ENCODE data around the gene GABRA6.
"Not testable (repeated sequence)": the region's sequence is repeated elsewhere in the genome, so short reads cannot be mapped to it uniquely, and the experiment has no call there.

The GABRA6 gene

DNA sequence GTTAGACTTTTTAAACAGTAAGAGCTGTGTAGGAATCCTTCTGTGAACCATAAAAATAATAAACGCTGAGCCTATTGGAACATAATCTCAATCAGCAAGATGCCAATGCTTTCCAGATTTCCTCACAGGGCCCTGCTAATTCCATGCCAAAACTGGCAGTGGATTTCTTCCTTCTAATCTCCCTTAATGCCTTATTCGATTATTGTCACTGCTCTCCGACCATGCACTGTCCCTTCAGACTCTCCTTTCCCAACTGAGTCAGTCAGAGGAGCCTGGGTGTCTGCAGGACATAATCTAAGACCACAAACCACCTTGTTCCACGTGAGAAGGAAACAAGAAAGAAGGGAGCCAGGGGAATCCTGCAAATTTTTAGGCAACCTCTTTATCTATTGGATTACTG, at the start of gene GABRA6:
Gene GABRA6, plus strand, starts transcription at position 261 of the 400 bp plus-strand sequence. CDS start 269 bp downstream, outside the sequence.
- no peak for DNase-seq

DNA sequence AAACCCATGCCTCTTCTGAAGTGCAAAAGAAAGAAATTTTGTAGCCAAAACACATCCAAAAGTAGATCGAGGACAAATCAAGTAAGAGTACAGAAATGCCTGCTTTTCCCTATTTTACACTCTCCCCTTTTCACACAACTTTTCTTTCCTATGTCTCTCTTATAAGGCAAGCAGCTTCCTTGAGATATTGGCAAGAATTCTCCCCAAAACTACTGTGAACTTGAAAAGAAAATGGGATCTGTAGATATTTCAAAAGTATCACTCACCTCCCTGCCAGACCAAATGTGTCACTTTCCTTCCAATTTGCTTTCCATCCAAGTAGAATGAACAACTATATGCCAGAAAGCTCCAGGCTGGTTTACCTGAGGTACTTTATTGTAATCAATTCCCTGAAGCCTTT, 47.9 kb upstream of the GABRA6 start:
- no peak for DNase-seq

DNA sequence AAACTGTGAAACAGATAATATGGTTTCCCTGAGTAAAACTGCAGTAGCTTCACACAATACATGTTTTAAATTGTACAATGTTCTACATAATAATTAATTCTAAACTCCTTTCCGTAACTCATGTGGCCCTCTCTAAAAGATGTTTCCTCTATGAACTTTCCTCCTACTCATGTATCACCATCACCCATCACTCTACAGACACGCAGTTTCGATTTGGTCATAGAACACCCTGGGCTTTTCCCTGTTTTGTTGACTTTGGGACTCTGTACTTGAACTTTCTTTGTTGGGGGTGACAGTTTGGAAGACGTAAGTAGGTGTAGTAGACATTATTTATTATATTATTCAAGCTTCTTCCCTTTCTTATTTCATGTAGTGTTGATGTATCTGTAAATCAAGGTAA, 44.1 kb upstream of the GABRA6 start:
- no peak for DNase-seq

DNA sequence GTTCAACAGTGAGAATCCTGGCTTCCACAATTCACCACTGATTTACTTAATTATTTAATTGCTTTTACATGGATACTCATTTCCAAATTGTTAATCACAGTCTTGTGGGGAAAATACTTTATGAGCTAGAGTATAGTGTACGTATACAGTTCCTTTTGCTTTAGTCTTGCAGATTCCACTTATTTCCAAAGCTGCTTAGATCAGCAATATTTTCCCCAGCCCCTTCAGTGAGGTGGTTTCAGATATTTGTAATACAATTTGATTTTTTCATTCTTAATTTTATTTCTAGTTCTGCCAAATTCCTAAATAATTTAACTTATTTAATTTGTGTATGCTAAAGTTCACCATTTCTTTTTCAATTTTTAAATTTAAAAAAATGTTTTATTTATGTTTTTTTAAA, 40.3 kb upstream of the GABRA6 start:
- no peak for DNase-seq

DNA sequence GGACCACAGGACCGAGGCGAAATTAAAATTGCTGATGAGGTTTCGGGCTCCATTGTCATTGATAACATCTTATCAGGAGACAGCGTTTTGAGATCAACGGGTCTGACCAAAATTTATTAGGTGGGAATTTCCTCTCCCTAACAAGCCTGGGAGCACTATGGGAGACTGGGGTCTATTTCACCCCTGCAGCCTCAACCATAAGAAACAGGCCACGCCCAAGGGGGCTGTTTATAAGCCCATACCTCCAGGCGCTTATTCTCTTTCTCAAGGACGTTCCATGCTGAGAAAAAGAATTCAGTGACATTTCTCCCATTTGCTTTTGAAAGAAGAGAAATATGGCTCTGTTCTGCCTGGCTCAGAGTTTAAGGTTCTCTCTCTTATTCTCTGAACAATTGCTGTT, 33.6 kb upstream of the GABRA6 start:
- not testable (repeated sequence) for DNase-seq

DNA sequence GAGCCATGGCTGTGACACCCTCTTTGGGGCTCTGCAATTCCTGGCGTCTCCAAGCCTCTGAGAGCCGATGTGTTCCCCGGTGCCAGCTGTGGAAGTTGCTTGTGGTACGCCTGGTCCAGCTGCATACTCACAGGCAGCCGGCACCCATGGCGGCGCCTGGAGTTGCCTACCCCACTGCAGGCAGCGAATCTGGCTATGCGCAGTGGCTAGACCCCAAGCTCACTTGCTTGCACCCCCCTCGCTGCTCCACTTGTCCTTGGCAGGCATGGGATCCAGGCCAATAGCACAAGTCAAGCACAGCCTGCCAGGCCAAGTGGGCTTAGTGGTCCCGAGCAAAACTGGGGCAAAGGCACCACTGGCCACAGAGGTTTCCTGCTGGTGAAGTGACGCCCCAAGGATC, 24.7 kb upstream of the GABRA6 start:
- DNase-seq, result no peak

DNA sequence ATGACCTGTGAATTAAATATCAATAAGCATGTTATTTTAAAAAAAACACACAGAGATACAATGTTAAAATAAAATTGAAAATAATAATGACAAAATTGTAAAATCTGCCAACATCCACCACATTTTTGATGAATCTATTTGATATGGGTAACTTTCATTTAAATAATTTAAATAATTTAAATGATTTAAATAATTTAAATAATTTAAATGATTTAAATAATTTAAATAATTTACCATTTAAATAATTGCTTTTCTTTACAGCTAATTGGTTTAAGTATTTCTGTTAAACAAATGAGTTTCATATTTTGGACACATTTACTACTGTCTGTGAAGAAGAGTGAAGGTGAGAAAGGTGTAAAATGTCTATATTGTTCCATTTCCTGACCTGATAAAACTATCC, 22.1 kb upstream of the GABRA6 start:
- DNase-seq, result no peak

DNA sequence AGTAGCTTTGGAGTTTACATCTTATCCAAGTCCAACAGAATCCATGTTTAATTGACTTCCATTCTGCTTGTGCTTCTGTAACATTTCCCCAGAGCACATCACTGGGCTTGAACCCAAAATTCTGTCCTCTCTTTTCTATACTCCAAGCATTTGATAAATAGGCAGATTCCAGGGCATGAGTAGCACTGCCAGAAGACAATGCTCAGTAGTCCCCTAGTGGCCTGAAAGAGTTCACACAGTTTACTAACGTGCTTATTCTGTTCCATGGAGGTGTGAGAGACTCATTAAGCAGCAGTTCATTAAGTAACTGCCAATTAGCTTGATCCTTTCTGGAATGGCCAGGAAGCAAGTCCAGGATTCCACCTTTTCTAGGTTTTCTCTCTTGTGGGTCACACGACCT, 9.4 kb upstream of the GABRA6 start:
- no peak for DNase-seq

DNA sequence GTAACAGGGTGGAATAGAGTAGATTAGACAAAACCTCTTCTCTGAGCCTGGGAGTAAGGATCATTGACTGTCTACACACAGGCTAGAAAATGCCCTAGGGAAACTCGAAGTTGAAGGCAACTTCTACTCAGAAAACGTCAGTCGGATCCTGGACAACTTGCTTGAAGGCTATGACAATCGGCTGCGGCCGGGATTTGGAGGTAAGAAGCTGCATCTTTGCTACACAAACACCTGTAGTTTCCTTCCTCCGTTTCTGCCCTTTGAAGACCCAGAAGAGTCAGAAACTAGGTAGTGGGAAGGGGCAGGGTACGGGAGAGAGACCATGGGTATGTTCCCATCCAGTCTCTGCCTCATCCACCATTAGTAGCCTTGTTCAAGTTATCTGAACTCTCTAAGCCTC, 628 bp downstream of the GABRA6 start:
- DNase-seq, result no peak

DNA sequence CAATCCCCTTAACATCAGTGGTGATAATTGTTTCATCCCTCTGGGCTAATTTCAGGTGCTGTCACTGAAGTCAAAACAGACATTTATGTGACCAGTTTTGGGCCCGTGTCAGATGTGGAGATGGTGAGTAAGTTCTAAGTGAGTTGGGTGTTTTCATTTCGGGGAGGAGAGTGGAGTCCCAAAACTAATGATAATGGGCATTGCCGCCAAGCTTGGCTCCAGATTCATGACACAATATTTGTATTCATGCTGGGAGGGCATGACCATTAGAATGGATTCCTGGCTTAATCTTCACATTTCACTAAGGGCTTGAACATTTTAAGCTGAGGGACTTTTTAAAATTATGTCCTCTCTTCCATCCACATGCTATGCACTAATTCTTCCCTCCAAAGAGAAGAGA, 1.4 kb downstream of the GABRA6 start:
- DNase-seq, result no peak

DNA sequence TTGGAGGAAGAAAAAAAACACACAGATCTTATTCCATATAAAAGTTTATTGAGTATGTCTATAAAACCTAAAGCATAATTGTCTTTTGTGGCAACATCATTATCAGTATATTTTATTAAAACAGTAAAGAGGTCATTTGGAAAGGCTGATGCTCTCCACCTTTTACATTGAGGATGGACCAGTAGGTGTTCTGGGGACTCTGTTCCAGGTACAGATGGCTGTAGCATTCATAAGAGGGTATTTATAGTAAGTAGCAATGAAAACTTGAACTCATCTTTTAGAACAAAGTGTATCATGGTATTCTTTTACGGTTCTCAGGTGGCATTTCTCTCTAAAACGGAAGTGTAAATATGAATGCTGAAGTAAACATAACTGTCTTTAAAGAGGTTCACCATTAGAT, 1.8 kb downstream of the GABRA6 start:
- no peak for DNase-seq

DNA sequence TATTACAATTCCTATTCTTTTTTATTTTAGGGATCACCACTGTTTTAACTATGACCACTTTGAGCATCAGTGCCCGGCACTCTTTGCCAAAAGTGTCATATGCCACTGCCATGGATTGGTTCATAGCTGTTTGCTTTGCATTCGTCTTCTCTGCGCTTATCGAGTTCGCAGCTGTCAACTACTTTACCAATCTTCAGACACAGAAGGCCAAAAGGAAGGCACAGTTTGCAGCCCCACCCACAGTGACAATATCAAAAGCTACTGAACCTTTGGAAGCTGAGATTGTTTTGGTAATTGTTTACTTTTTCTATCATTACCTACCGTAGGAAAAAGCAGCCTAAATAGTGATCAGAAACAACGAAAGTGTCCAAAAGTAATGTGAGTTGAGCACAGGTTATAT, 6.4 kb downstream of the GABRA6 start:
- DNase-seq, result no peak

DNA sequence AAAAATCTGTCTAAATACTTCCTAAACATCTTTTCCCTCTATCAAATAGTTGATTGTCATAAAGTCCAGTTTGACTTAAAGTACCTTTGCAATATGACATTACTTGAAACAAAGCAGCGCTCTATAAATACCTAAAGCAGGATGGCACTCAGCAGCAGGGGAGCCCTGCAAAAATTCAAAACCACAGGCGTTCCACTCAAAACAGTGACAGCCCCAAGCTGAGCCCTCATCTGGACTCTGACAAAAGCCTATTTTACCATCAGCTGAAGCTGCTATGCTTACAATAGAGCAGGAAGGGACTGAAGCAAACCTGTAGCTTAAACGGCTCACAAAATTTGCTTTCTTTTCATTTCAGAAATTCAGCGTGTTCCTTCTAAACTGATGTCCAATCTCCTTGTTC, 11.5 kb downstream of the GABRA6 start:
- DNase-seq, result no peak

DNA sequence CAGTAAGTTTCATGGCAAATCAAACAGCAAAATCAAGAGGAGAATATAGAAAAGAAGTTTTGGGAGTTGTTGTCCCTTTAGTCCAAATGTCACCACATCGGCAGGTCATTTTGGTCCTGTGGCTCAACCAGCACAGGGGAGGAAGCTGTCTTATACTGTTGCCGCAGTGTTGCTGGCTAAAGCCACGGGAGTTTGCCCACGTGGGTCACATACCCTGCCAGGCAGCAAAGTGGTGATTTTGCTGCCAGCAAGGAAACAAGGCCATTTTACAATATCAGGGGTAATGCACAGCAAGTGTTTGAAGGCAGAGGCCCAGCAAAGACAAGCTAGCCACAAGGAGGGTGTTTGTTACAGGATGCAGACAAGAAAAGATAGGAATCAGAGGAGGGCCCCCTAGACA, 14.5 kb downstream of the GABRA6 start:
- no peak for DNase-seq

DNA sequence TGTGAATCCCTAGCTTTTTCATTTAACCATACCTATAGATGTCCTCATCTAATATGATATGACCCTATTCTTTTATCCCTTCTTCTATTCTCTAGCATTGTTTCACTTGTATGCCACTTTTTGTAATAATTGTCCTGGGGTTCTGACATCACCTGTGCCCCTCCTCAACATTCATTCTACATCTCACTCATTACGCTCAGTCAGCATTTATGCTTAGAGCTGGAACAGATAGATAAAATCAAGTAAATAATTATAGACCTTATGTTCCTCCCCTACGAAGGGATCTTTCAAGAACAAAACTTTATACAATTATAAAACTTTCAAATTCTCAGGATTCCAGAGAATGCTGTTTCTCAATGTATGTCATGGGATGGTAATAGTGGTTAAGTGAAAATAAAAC, 18.0 kb downstream of the GABRA6 start:
- DNase-seq, result no peak

DNA sequence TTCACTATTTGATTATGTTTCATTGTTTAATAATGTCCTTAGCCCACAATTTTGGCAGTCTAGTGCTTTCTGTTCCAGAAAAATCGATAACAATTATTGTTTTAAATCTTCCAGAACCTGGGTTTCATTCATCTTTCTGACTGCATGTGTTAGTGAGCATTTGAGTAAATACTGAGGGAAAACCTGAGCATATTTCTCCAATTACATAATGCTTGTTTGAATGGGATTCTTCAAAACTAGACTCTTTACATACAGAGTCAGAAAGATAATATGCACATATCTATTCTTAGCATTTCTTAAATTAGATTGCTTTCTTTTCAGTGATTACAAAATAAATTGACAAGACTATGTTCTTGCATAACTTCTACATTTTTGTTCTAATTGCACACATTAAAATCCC, 21.9 kb downstream of the GABRA6 start:
- DNase-seq, result no peak

DNA sequence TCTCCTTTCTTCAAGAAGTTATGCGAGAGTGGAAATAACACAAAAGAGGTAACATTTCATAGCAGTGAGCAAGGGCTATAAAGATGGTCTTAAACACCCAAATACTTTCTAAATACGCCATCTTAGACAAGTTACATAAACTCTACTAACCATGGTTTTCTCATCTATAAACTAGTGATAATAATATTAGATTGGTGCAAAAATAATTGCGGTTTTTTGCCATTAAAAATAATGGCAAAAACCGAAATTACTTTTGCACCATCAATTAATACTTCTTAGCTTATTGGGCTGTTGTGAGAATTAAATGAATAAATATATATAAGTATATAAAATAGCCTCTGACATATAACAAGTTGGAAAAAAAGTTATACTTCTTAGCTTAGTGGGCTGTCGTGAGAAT, 23.7 kb downstream of the GABRA6 start:
- DNase-seq, result no peak

DNA sequence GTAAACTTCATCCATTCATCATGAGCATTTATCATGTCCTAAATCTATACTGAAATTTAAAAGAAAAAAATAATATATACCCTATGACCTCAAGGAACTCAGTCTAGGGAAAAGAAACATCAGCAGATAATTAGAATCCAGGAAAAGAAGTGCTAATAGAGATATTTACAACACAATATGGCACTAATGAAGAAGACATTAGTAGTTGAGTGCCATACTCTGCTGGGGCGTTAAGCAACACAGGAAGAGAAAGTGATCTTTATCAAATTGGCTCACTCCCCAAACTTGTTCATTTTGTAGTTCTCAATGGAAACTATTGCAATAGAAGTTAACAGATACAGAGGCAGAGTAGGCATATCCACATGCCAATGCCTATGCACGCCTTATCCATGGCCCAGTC, 27.5 kb downstream of the GABRA6 start:
- no peak for DNase-seq

DNA sequence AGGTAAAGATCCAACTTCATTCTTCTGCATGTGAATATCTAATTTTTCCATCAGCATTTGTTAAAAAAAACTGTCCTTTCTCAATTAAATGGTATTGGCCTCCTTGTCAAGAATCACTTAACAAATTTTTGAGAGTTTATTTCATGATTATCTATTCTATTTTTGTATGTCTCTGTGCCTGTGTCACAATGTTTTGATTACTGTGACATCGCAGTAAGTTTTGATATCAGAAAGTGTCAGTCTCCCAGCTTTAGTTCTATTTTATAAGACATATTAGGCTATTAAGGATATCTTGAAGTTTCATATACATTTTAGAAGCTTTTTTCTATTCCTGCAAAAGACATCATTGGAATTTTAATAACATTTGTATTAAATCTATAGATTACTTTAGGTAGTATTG, 33.6 kb downstream of the GABRA6 start:
- no peak for DNase-seq

DNA sequence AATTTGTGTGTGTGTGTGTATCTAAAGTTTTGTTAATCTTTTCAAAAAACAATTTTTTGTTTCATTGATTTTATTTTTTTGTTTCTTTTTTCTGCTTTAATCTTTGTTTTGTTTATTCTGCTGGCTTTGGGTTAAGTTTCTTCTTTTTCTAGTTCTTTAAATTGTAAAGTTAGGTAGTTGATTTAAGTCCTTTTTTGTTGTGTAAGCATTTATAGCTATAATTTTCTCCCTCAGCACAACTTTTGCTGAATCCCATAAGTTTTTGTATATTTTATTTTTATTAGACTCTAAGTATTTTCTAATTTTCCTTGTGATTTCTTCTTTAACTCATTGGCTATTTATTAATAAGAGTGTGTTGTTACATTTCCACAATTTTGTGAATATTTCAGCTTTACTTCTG, 34.9 kb downstream of the GABRA6 start:
- DNase-seq, result no peak

DNA sequence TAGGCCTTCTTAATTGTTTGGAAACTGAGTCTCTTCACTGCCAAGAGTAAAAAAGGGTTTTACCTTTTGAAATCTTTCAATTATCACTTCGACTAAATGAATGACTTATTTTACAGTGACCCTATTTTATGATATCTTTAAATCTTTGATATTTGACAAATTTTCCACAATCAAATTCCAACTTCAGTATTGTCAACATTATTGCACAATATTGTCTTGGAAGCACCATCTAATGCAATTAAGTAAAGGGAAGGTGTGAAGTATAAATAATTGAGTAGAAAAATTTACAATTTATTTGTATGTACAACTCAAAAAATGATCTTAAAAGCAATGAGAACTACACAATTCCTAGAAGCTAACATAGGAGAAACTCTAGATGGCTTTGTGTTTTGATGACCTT, 49.2 kb downstream of the GABRA6 start:
- DNase-seq, result no peak

DNA sequence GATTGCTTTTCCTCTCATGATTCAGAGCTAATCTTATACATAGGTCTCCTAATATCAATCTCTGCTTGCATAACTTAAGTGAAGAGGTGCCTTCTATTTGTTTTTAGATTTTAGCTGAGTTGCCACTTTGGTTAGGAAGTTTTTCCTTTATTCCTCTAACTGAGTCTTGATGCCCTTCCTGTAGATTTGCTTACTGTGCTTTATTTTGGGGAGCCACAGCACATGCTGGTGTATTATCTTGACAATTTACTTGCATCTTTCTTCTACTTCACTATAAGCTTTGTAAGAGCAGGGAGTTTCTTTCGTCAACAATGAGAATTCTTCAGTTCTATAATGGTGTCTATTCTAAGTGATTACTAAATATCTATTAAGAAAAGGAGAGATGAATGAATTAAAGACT, 54.9 kb downstream of the GABRA6 start:
- no peak for DNase-seq

DNA sequence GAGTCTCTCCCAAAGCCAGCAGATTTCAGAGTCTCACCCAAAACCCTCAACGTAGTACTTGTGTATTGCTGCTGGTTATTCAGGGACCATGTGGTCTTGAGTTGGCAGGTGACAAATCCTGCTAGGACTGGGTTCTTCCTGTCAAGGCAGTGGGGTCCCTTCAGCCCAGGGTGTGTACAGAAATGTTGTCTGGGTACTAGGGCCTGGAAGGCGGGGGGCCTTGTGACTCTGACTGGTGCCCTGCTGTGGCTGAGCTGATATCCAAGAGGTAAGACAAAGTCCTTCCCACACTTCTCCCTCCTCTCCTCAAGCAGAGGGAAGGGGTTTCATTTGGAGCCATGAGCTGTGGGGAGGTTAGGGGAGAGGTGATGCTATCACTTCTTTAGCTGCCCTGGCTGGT, 58.8 kb downstream of the GABRA6 start:
- DNase-seq, result no peak

DNA sequence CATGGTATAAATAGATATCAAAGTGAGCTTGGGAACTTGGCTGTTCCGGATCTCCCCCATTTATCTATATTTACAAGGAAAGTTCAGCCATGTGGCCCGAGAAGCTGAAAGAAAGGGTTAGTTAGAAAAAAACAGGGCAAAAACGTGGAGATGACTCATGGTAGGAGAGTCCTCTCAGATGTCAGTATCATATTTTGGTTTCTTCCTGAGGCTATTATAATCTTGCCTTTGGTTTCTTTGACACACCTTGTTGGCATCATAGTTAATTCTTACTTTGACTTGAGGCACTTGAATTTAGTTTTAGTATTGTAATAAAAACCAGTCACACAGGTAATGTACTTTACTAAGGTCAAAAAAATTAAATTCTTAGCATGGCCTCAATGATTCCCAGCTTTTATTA, 59.9 kb downstream of the GABRA6 start:
- no peak for DNase-seq

DNA sequence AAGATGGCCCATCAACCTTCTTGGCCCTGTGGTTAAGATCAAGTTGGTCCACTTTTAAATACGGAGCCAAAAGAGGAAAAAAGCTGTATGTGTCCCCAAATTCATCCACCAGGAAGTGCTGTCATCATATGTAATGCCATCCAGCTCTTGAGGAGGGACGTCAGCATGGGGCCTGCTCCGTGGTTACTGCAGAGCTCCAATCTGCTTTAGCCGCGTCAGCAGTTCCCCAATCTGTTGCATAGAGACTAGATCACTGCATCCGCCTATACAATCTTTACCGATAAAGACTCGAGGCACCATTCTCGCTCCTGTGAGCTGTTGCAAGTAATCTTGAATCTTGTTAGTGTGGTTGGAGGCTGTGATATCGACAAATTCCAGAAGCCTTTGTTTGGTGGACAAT, 65.7 kb downstream of the GABRA6 start:
- DNase-seq, result no peak
